IMR-90 (cell line): ENCODE data around the gene TADA2A. TPM values are rescaled to one million over a fixed set of nuclear protein-coding genes. Genes with fewer than 3 reads are reported as not detected.

Experiments used
- ATAC-seq: fragments of 200-7000 bp; cut with Tn5 transposase; 2 replicates; pipeline ENCODE4 v1.9.1; 2020; ENCODE audit warnings: low read depth, mild to moderate bottlenecking, moderate library complexity
- BruUV-seq: library from RNA; stranded (reverse); fragments of 400-500 nt; replicated peaks from 2 replicates; lab custom pipeline; 2021; lab: Mats Ljungman, UMichigan
- CTCF ChIA-PET: fragments of 300-600 bp; formaldehyde crosslinking; extraction: SDS; loops from one replicate; lab custom pipeline; 2021; ENCODE audit warnings: antibody characterized with exemption; lab: Yijun Ruan, JAX
- POLR2A ChIA-PET: fragments of 300-600 bp; sonication (Branson Sonifier 250); formaldehyde crosslinking; loops from one replicate; lab custom pipeline; 2022; ENCODE audit warnings: antibody characterized with exemption; ENCODE audit not compliant: unreplicated experiment; lab: Charles Lee
- DNase-seq: peaks from one replicate; pipeline ENCODE4 v3.0.0; 2013
- H2AFZ ChIP-seq: replicated peaks from 2 replicates; pipeline ENCODE3; 2013; ENCODE audit warnings: low read length, mild to moderate bottlenecking; ENCODE audit not compliant: poor library complexity
- H2AK5ac ChIP-seq: 2 replicates; pipeline ENCODE4 v1.6.1; 2013; ENCODE audit warnings: low read depth, low read length, inconsistent platforms
- H2AK9ac ChIP-seq: replicated peaks from 2 replicates; pipeline ENCODE3; 2013; ENCODE audit warnings: mild to moderate bottlenecking, low read depth, low read length, moderate library complexity; ENCODE audit not compliant: poor library complexity
- H2BK120ac ChIP-seq: 2 replicates; pipeline ENCODE4 v1.6.1; 2013; ENCODE audit warnings: low read depth, low read length, inconsistent platforms
- H2BK15ac ChIP-seq: 3 replicates; pipeline ENCODE4 v1.6.1; 2013; ENCODE audit warnings: low read depth, low read length, inconsistent platforms
- H2BK20ac ChIP-seq: 2 replicates; pipeline ENCODE4 v1.6.1; 2013; ENCODE audit warnings: low read depth, mild to moderate bottlenecking, inconsistent platforms, low read length, moderate library complexity
- H2BK5ac ChIP-seq: 2 replicates; pipeline ENCODE4 v1.6.1; 2013; ENCODE audit warnings: mild to moderate bottlenecking, low read depth, low read length, inconsistent platforms; ENCODE audit not compliant: poor library complexity, severe bottlenecking
- H3K14ac ChIP-seq: replicated peaks from 2 replicates; pipeline ENCODE4 v1.6.1; 2013; ENCODE audit warnings: low read depth, low read length, inconsistent platforms
- H3K18ac ChIP-seq: 2 replicates; pipeline ENCODE4 v1.6.1; 2013; ENCODE audit warnings: low read depth, low read length, control low read depth
- H3K23ac ChIP-seq: 2 replicates; pipeline ENCODE4 v1.6.1; 2013; ENCODE audit warnings: low read depth, low read length, inconsistent platforms
- H3K27ac ChIP-seq: 2 replicates; pipeline ENCODE4 v1.5.1; 2013; ENCODE audit warnings: mild to moderate bottlenecking, control low read depth, low read length; ENCODE audit not compliant: insufficient read depth
- H3K27me3 ChIP-seq: 2 replicates; pipeline ENCODE4 v1.6.1; 2013; ENCODE audit warnings: low read length; ENCODE audit not compliant: control insufficient read depth, insufficient read depth
- H3K36me3 ChIP-seq: 2 replicates; pipeline ENCODE4 v1.6.1; 2013; ENCODE audit warnings: low read length, mixed read lengths; ENCODE audit not compliant: control insufficient read depth, insufficient read depth
- H3K4ac ChIP-seq: 2 replicates; pipeline ENCODE4 v1.6.1; 2013; ENCODE audit warnings: low read depth, low read length, inconsistent platforms
- H3K4me1 ChIP-seq: 2 replicates; pipeline ENCODE4 v1.6.1; 2013; ENCODE audit warnings: low read length, mixed read lengths; ENCODE audit not compliant: control insufficient read depth, insufficient read depth
- H3K4me2 ChIP-seq: 2 replicates; pipeline ENCODE4 v1.6.1; 2013; ENCODE audit warnings: low read depth, mild to moderate bottlenecking, control low read depth, low read length, moderate library complexity
- H3K4me3 ChIP-seq: 2 replicates; pipeline ENCODE4 v1.5.1; 2013; ENCODE audit warnings: low read depth, mild to moderate bottlenecking, control low read depth, low read length, moderate library complexity; ENCODE audit not compliant: insufficient read depth
- H3K56ac ChIP-seq: 2 replicates; pipeline ENCODE4 v1.6.1; 2013; ENCODE audit warnings: low read length, inconsistent platforms; ENCODE audit not compliant: insufficient read depth; ENCODE audit errors: extremely low read depth
- H3K79me1 ChIP-seq, 2 experiments: 2 replicates each; pipeline ENCODE4 v1.6.1; 2013; ENCODE audit warnings: low read length in 2 of 2, inconsistent platforms in 1 of 2, low read depth in 1 of 2
- H3K9ac ChIP-seq: 2 replicates; pipeline ENCODE4 v1.6.1; 2013; ENCODE audit warnings: low read depth, low read length, control low read depth
- H3K9me1 ChIP-seq: 2 replicates; pipeline ENCODE4 v1.6.1; 2013; ENCODE audit warnings: low read length, inconsistent platforms; ENCODE audit not compliant: insufficient read depth
- H3K9me3 ChIP-seq: 2 replicates; pipeline ENCODE4 v1.6.1; 2013; ENCODE audit warnings: low read length; ENCODE audit not compliant: control insufficient read depth, insufficient read depth
- H4K20me1 ChIP-seq: 2 replicates; pipeline ENCODE4 v1.6.1; 2013; ENCODE audit warnings: low read length, inconsistent platforms; ENCODE audit not compliant: insufficient read depth
- H4K5ac ChIP-seq: 2 replicates; pipeline ENCODE4 v1.6.1; 2013; ENCODE audit warnings: mild to moderate bottlenecking, low read depth, low read length, control low read depth
- H4K8ac ChIP-seq, 2 experiments: 2 replicates each; pipeline ENCODE4 v1.6.1; 2013; ENCODE audit warnings: low read depth in 2 of 2, low read length in 2 of 2, control low read depth in 1 of 2, inconsistent platforms in 1 of 2
- H4K91ac ChIP-seq: 2 replicates; pipeline ENCODE4 v1.6.1; 2013; ENCODE audit warnings: low read depth, low read length, inconsistent platforms; ENCODE audit not compliant: insufficient read depth
- CEBPB ChIP-seq: IDR thresholded peaks from 2 replicates; pipeline ENCODE4 v1.6.1; 2012; ENCODE audit warnings: low read depth, low read length, improper control_type of control experiment
- CHD1 ChIP-seq: IDR thresholded peaks from 2 replicates; pipeline ENCODE4 v1.6.1; 2012; ENCODE audit warnings: low read depth, low read length, improper control_type of control experiment
- CTCF ChIP-seq: conservative IDR thresholded peaks from 2 replicates; pipeline ENCODE4 v1.5.1; 2012; ENCODE audit warnings: mild to moderate bottlenecking, low read depth, low read length, improper control_type of control experiment
- ELK1 ChIP-seq: fragments of 150-350 bp; IDR thresholded peaks from 2 replicates; pipeline ENCODE4 v1.6.1; 2016; ENCODE audit warnings: low read depth, mild to moderate bottlenecking, low read length, moderate library complexity, borderline replicate concordance
- FOS ChIP-seq: fragments of 150-350 bp; IDR thresholded peaks from 2 replicates; pipeline ENCODE4 v1.6.1; 2016; ENCODE audit warnings: low read depth, low read length
- MAFK ChIP-seq: IDR thresholded peaks from 2 replicates; pipeline ENCODE4 v1.6.1; 2012; ENCODE audit warnings: low read depth, low read length, improper control_type of control experiment
- MXI1 ChIP-seq: IDR thresholded peaks from 2 replicates; pipeline ENCODE4 v1.6.1; 2012; ENCODE audit warnings: low read depth, mild to moderate bottlenecking, low read length, moderate library complexity, borderline replicate concordance
- NFE2L2 ChIP-seq: fragments of 150-350 bp; IDR thresholded peaks from 2 replicates; pipeline ENCODE4 v1.6.1; 2016; ENCODE audit warnings: low read depth, mild to moderate bottlenecking, low read length
- POLR2A ChIP-seq: IDR thresholded peaks from 2 replicates; pipeline ENCODE4 v1.6.1; 2012; ENCODE audit warnings: mild to moderate bottlenecking, low read depth, low read length
- RAD21 ChIP-seq: IDR thresholded peaks from 2 replicates; pipeline ENCODE4 v1.6.1; 2012; ENCODE audit warnings: low read length, improper control_type of control experiment
- RCOR1 ChIP-seq: IDR thresholded peaks from 2 replicates; pipeline ENCODE4 v1.6.1; 2012; ENCODE audit warnings: mild to moderate bottlenecking, low read length, improper control_type of control experiment; ENCODE audit not compliant: insufficient replicate concordance
- RFX5 ChIP-seq: IDR thresholded peaks from 2 replicates; pipeline ENCODE4 v1.8.0; 2012; ENCODE audit warnings: low read depth, mild to moderate bottlenecking, low read length, moderate library complexity
- SMC3 ChIP-seq: fragments of 150-350 bp; IDR thresholded peaks from 2 replicates; pipeline ENCODE4 v1.6.1; 2016; ENCODE audit warnings: low read depth, mild to moderate bottlenecking, antibody characterized with exemption, low read length, moderate library complexity
- USF2 ChIP-seq: fragments of 150-350 bp; IDR thresholded peaks from 2 replicates; pipeline ENCODE4 v1.6.1; 2017; ENCODE audit warnings: mild to moderate bottlenecking, antibody characterized with exemption, low read length, low read depth
- WGBS, 2 experiments: methylation state at CpG; one replicate each; pipeline versions ENCODE4 v1.1.5 to v1.1.7; 2013; ENCODE audit warnings: missing lambda C conversion rate in 2 of 2; ENCODE audit not compliant: insufficient read length in 1 of 2; ENCODE audit errors: extremely low coverage in 2 of 2; 5-methylcytosine and 5-hydroxymethylcytosine counted together
- dilution Hi-C: fragments of 300-500 bp; cut with HindIII; formaldehyde crosslinking; loops from one replicate; pipeline ENCODE4 v1.14.3; 2018; ENCODE audit warnings: low sequenced_read_pairs; ENCODE audit not compliant: unreplicated experiment
- in situ Hi-C: fragments of 300-500 bp; cut with MboI; formaldehyde crosslinking; loops from 3 replicates; pipeline ENCODE4 v1.14.3; 2019; ENCODE audit warnings: low sequenced_read_pairs, inconsistent platforms, mixed read lengths
- intact Hi-C: fragments of 100-400 bp; cut with micrococcal nuclease; formaldehyde crosslinking; loops from 2 replicates; pipeline ENCODE4 v1.10.0; 2022
- polyA plus RNA-seq, 3 experiments: library from polyadenylated mRNA; depleted of rRNA; stranded (reverse); fragments of >200 nt; gene quantifications; 2 replicates each; pipeline ENCODE4 v1.2.3, GENCODE V29; 2012; ENCODE audit warnings: low replicate concordance in 1 of 3
- total RNA-seq: library from RNA; depleted of rRNA; stranded (reverse); fragments of >200 nt; gene quantifications from 2 replicates; pipeline ENCODE4 v1.2.3, GENCODE V29; 2012

The TADA2A gene
- total and polyA plus RNA-seq, 2 of the 4 experiments (the other 2 are of a cell fraction), result 13.1 to 19.7 TPM

- Histone ChIP-seq H3K56ac (no peak overlapping the region; the same call in 1 of the 2 replicates), H3K9me1 (0 out of 2 replicates have a peak, but pooled peaks cover 3% of the 10 kb centered on the region), H3K79me1 (peaks cover 7 to 44% of the 10 kb centered on the region in 2 experiments; a peak in 3 of 4 replicates), H3K18ac (no peak overlapping the region; the same call in 1 of the 2 replicates), H4K5ac (no peak overlapping the region), H2BK20ac (no peak overlapping the region), H3K27ac (peak overlapping the region; percentile 55), H3K4me2 (peak overlapping the region; percentile 71), H3K9me3 (no peaks in the 10 kb centered on the region), H2BK5ac (peak overlapping the region; percentile 10), H2AK5ac (peak overlapping the region; percentile 63; the same call in 1 of the 2 replicates), H3K23ac (peak overlapping the region; percentile 71), H2BK15ac (no peak overlapping the region), H2AK9ac (peak overlapping the region; percentile 95), H2AFZ (peak overlapping the region; percentile 94), H3K4me1 (peaks cover 5% of the 10 kb centered on the region), H4K20me1 (peaks cover 4% of the 10 kb centered on the region; the same call in 1 of the 2 replicates), H3K4me3 (peak overlapping the region; percentile 80), H4K8ac (0 out of 4 replicates have a peak overlapping the region, but pooled peaks have one; percentile 1 to 2), H3K14ac (peak overlapping the region; percentile 15), H3K9ac (peak overlapping the region; percentile 42), H4K91ac (peak overlapping the region; percentile 17), H3K4ac (peak overlapping the region; percentile 55), H3K27me3 (no peaks in the 10 kb centered on the region), H3K36me3 (peaks cover 3% of the 10 kb centered on the region), H2BK120ac (0 out of 2 replicates have a peak overlapping the region, but pooled peaks have one; percentile 22)
- dilution Hi-C loops (no loop called here), intact Hi-C loops (loop anchor here (2.0 kb wide), 1 partner anchor 85 kb away; no protein-coding TSS in a partner anchor), in situ Hi-C loops (no loop called here)
- DNase-seq (peak; percentile 44), ATAC-seq (peak; percentile 7)
- ChIA-PET CTCF (interaction anchor here (0.6 kb wide), 1 partner anchor 173 kb away, joined by 3 read pairs; no protein-coding TSS in a partner anchor), POLR2A (no interaction called here)
- WGBS, 2 experiments, result 10% methylated on average over 2 of the region's 21 CpGs; no CpG with 5 or more reads in 1 of the 2 experiments
- BruUV-seq, result no TSS peak
- peak; percentile 72 for TF ChIP-seq USF2
- no peak for TF ChIP-seq POLR2A
- no peak for TF ChIP-seq MAFK
- no peak for TF ChIP-seq SMC3
- TF ChIP-seq CEBPB, result no peak
- no peak for TF ChIP-seq FOS
- peak; percentile 90; the same call in 1 of the 2 replicates for TF ChIP-seq MXI1
- TF ChIP-seq NFE2L2, result no peak
- no peak for TF ChIP-seq CTCF
- TF ChIP-seq CHD1, result no peak
- TF ChIP-seq RAD21, result no peak
- no peak for TF ChIP-seq ELK1
- TF ChIP-seq RCOR1, result no peak
- no peak for TF ChIP-seq RFX5
These were observed 48.4 kb upstream of the TADA2A start for GRCh38 chr17:37358098-37358829.
